Measurements from ENCODE around the gene IKZF2. TPM values are rescaled to one million over a fixed set of nuclear protein-coding genes. Genes with fewer than 3 reads are reported as not detected.

IKZF2 gene
- total and polyA plus RNA-seq, 10 of the 15 experiments (the other 5 are each of a cell fraction or from before 2014, with no cell fraction given): 15.2 to 266 (median 87.2) TPM

DNA sequence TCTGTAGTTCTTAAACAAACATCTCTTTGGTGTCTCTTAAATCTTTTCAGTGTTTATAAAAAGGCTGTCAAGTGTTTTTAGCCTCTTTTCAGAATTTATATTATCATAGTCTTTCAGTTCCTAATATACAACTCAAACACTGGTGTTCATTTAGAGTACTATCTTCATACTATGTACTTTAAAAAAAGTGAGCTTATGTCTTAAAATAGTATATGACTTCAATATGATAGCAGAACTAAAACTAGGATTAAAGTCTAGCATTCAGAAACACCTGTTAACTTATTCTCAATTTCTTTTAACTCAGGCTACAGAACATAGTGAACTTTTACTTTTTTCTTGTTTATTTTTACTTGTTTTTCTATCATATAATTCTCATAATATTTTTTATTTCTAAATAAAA lies 14.7 kb upstream of the IKZF2 start (continued):
- TF ChIP-seq, protein P1, sequence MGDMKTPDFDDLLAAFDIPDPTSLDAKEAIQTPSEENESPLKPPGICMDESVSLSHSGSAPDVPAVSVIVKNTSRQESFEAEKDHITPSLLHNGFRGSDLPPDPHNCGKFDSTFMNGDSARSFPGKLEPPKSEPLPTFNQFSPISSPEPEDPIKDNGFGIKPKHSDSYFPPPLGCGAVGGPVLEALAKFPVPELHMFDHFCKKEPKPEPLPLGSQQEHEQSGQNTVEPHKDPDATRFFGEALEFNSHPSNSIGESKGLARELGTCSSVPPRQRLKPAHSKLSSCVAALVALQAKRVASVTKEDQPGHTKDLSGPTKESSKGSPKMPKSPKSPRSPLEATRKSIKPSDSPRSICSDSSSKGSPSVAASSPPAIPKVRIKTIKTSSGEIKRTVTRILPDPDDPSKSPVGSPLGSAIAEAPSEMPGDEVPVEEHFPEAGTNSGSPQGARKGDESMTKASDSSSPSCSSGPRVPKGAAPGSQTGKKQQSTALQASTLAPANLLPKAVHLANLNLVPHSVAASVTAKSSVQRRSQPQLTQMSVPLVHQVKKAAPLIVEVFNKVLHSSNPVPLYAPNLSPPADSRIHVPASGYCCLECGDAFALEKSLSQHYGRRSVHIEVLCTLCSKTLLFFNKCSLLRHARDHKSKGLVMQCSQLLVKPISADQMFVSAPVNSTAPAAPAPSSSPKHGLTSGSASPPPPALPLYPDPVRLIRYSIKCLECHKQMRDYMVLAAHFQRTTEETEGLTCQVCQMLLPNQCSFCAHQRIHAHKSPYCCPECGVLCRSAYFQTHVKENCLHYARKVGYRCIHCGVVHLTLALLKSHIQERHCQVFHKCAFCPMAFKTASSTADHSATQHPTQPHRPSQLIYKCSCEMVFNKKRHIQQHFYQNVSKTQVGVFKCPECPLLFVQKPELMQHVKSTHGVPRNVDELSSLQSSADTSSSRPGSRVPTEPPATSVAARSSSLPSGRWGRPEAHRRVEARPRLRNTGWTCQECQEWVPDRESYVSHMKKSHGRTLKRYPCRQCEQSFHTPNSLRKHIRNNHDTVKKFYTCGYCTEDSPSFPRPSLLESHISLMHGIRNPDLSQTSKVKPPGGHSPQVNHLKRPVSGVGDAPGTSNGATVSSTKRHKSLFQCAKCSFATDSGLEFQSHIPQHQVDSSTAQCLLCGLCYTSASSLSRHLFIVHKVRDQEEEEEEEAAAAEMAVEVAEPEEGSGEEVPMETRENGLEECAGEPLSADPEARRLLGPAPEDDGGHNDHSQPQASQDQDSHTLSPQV (IDR thresholded peaks at IDR 0.05): no peak
- TF ChIP-seq ZZZ3 (IDR thresholded peaks at IDR 0.05; ENCODE audit: control insufficient read depth, insufficient read length, low read depth) (no peak), GABPA (IDR thresholded peaks at IDR 0.05; ENCODE audit: low read depth) (no peak; the same call in 1 of the 2 replicates), JUNB (IDR thresholded peaks at IDR 0.05) (peak; percentile 83), NBN (IDR thresholded peaks at IDR 0.05) (0 out of 2 replicates have a peak, but pooled peaks have one; percentile 41), KAT2A (conservative IDR thresholded peaks at IDR 0.05; ENCODE audit: control insufficient read depth, low read depth, low read length) (no peak), ASH2L (IDR thresholded peaks at IDR 0.05; ENCODE audit: borderline replicate concordance, low read depth) (no peak), BRCA1 (IDR thresholded peaks at IDR 0.05; ENCODE audit: low read depth, low read length) (no peak), YBX1 (IDR thresholded peaks at IDR 0.05) (no peak), SMC3 (IDR thresholded peaks at IDR 0.05; ENCODE audit: borderline replicate concordance, low read length) (no peak; the same call in 1 of the 2 replicates), CREM (IDR thresholded peaks at IDR 0.05; ENCODE audit: low read depth) (peak; percentile 71; the same call in 1 of the 2 replicates), SIX5 (IDR thresholded peaks at IDR 0.05; ENCODE audit: low read depth, low read length, severe bottlenecking) (no peak), EED (IDR thresholded peaks at IDR 0.05; ENCODE audit: low read depth) (no peak), LARP7 (IDR thresholded peaks at IDR 0.05) (no peak), CBX3 (IDR thresholded peaks at IDR 0.05; ENCODE audit: borderline replicate concordance, low read depth) (no peak), KDM1A (IDR thresholded peaks at IDR 0.05; ENCODE audit: borderline replicate concordance) (no peak), RBBP5 (conservative IDR thresholded peaks at IDR 0.05) (no peak), FOXM1 (IDR thresholded peaks at IDR 0.05; ENCODE audit: low read depth, low read length) (peak; percentile 85; the same call in 1 of the 2 replicates), IKZF2 (IDR thresholded peaks at IDR 0.05) (no peak), SUZ12 (IDR thresholded peaks at IDR 0.05; ENCODE audit: unreplicated experiment) (no peak), PAX5 (IDR thresholded peaks at IDR 0.05; ENCODE audit: borderline replicate concordance, low read depth, low read length) (no peak), NFYA (IDR thresholded peaks at IDR 0.05; ENCODE audit: borderline replicate concordance, low read depth, low read length) (no peak), EGR1 (IDR thresholded peaks at IDR 0.05; ENCODE audit: borderline replicate concordance in 1 of 2, low read depth in 2 of 2, low read length in 2 of 2) (no peak), NFXL1 (IDR thresholded peaks at IDR 0.05; ENCODE audit: borderline replicate concordance) (no peak), MXI1 (IDR thresholded peaks at IDR 0.05; ENCODE audit: low read depth, low read length) (no peak)
- TF ChIP-seq, protein P2, sequence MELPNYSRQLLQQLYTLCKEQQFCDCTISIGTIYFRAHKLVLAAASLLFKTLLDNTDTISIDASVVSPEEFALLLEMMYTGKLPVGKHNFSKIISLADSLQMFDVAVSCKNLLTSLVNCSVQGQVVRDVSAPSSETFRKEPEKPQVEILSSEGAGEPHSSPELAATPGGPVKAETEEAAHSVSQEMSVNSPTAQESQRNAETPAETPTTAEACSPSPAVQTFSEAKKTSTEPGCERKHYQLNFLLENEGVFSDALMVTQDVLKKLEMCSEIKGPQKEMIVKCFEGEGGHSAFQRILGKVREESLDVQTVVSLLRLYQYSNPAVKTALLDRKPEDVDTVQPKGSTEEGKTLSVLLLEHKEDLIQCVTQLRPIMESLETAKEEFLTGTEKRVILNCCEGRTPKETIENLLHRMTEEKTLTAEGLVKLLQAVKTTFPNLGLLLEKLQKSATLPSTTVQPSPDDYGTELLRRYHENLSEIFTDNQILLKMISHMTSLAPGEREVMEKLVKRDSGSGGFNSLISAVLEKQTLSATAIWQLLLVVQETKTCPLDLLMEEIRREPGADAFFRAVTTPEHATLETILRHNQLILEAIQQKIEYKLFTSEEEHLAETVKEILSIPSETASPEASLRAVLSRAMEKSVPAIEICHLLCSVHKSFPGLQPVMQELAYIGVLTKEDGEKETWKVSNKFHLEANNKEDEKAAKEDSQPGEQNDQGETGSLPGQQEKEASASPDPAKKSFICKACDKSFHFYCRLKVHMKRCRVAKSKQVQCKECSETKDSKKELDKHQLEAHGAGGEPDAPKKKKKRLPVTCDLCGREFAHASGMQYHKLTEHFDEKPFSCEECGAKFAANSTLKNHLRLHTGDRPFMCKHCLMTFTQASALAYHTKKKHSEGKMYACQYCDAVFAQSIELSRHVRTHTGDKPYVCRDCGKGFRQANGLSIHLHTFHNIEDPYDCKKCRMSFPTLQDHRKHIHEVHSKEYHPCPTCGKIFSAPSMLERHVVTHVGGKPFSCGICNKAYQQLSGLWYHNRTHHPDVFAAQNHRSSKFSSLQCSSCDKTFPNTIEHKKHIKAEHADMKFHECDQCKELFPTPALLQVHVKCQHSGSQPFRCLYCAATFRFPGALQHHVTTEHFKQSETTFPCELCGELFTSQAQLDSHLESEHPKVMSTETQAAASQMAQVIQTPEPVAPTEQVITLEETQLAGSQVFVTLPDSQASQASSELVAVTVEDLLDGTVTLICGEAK (IDR thresholded peaks at IDR 0.05; ENCODE audit: borderline replicate concordance): no peak; the same call in 1 of the 2 replicates

Measured in GM12878 (cell line).